HG03135 (cell line): ENCODE results near the gene ZNF248.

Source experiments
- ATAC-seq: cut with Tn5 transposase; IDR thresholded peaks from one replicate; pipeline ENCODE4 v1.9.1; 2021; ENCODE audit warnings: mild to moderate bottlenecking, moderate library complexity; ENCODE audit not compliant: unreplicated experiment

Gene ZNF248

GRCh38 chr10:37826806-37827205 is 30.6 kb downstream of the ZNF248 start:
- ATAC-seq: no peak

- no peak for ATAC-seq
Observed at GRCh38 chr10:37821237-37821636, 36.2 kb downstream of the ZNF248 start.

GRCh38 chr10:37819797-37820196 is 37.6 kb downstream of the ZNF248 start:
- ATAC-seq: no peak

GRCh38 chr10:37816290-37816689 is 41.1 kb downstream of the ZNF248 start:
- no peak for ATAC-seq

- no peak for ATAC-seq
Observed at GRCh38 chr10:37813763-37814162, 43.6 kb downstream of the ZNF248 start.

GRCh38 chr10:37812290-37812689 is 45.1 kb downstream of the ZNF248 start:
- no peak for ATAC-seq

GRCh38 chr10:37803269-37803668 is 54.1 kb downstream of the ZNF248 start:
- no peak for ATAC-seq

- no peak for ATAC-seq
Observed at GRCh38 chr10:37801557-37801956, 55.9 kb downstream of the ZNF248 start.

GRCh38 chr10:37794305-37794976 is 63.0 kb downstream of the ZNF248 start:
- ATAC-seq: no peak

GRCh38 chr10:37789590-37789989 is 67.8 kb downstream of the ZNF248 start:
- no peak for ATAC-seq

- ATAC-seq: no peak
Observed at GRCh38 chr10:37784678-37785077, 72.7 kb downstream of the ZNF248 start.

- ATAC-seq: no peak
Observed at GRCh38 chr10:37780536-37780935, 76.9 kb downstream of the ZNF248 start.

- ATAC-seq: no peak
Observed at GRCh38 chr10:37777056-37777455, 80.4 kb downstream of the ZNF248 start.

- no peak for ATAC-seq
Observed at GRCh38 chr10:37775612-37776011, 81.8 kb downstream of the ZNF248 start.

GRCh38 chr10:37774351-37774750 is 83.1 kb downstream of the ZNF248 start:
- no peak for ATAC-seq

GRCh38 chr10:37765216-37765615 is 92.2 kb downstream of the ZNF248 start:
- ATAC-seq: no peak

- no peak for ATAC-seq
Observed at GRCh38 chr10:37763132-37763531, 94.3 kb downstream of the ZNF248 start.

GRCh38 chr10:37762287-37762686 is 95.1 kb downstream of the ZNF248 start:
- no peak for ATAC-seq

GRCh38 chr10:37760817-37761216 is 96.6 kb downstream of the ZNF248 start:
- no peak for ATAC-seq

- no peak for ATAC-seq
Observed at GRCh38 chr10:37758074-37758473, 99.3 kb downstream of the ZNF248 start.

GRCh38 chr10:37754538-37755323 is 102.7 kb downstream of the ZNF248 start:
- ATAC-seq: no peak

- ATAC-seq: no peak
Observed at GRCh38 chr10:37752334-37752875, 105.0 kb downstream of the ZNF248 start.
